HG02885 (cell line): ENCODE data around the gene TAF1B.

ENCODE experiments used
- ATAC-seq: cut with Tn5 transposase; IDR thresholded peaks from one replicate; pipeline ENCODE4 v1.9.1; 2021; ENCODE audit warnings: mild to moderate bottlenecking; ENCODE audit not compliant: unreplicated experiment, poor library complexity

TAF1B gene

GRCh38 chr2:9877726-9878125 lies 34.5 kb downstream of the TAF1B start:
- ATAC-seq = no peak

DNA sequence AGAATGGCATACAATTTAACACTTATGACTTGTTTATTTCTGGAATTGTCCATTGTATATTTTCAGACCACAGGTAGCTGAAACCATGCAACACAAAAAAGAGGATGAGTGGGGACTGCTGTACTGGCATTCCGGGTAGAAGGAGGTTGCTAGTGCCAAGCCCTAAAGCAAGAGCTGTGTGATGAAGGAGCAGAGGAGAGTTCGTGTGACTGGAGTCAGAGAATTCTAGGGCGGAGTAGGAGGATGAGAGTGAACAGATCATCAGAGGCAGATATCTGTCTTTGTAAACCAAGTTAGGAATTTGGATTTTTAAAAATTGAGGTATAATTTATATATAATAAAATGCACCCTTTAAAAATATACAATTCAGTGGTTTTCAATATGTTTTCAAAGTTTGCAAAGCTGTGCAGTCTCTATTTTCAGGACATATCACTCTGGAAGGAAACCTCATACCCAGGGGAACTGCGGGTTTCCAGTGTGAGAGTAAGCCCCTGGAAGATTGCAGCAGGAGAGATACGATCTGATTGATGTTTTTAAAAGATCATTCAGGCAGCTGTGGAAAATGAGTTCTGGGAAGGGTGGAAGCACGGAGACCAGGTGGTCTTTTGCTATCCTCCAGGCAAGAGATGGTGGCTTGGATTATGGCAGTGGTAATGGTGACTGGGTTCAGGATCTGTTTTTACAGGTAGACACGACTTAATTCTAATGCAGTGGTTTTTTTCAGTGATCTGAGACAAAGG lies 36.4 kb downstream of the TAF1B start:
- ATAC-seq = no peak

DNA sequence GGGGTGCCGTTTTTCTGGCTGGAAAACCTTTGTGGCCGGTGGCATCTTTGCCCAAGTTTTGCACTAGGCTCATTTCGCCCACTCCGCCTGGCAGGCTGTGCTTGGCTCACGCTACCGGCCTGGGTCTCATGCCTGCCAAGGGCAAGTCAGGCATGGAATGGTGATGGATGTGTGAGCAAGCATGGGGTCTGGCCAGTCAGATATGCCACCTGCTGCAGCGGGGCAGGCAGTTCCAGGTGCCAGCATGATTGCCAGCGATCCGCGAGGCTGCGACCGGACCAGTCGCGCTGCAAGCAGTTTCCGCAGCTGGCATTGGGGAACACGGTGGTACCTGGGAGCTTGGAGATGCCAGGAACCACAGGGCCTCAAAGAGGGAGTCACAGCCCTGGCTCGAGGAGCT lies 40.6 kb downstream of the TAF1B start:
- ATAC-seq = no peak

GRCh38 chr2:9884436-9884835 lies 41.2 kb downstream of the TAF1B start:
- ATAC-seq = no peak

DNA sequence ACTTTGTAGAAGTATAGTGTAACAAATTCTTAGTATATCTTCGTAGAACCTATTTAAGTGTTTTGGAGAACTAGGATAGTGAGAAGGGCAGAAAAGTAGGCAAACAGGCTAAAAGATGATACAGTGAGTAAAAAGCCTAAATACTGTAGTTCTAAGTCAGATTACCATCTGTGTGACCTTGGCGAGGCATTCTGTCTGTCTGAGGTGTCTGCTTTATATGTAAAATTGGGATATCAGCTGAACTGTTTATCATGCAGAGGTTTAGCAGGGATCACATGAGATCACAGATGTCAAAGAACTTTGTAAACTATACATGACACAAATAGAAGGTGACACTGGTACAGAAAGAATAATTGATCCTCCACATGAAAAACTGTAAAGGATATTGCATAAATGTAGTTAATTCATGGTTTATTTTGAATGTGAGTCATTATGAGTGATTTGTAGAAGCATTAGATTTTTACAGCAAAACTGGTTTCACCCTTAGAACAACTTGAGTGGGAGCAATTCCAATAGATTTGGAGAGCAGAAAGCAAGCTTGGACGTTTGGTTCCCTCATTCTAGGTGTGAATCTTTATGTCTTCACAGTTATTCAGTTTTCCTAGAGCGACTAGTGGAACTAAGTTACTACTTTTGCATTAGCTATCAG lies 41.9 kb downstream of the TAF1B start:
- no peak for ATAC-seq

DNA sequence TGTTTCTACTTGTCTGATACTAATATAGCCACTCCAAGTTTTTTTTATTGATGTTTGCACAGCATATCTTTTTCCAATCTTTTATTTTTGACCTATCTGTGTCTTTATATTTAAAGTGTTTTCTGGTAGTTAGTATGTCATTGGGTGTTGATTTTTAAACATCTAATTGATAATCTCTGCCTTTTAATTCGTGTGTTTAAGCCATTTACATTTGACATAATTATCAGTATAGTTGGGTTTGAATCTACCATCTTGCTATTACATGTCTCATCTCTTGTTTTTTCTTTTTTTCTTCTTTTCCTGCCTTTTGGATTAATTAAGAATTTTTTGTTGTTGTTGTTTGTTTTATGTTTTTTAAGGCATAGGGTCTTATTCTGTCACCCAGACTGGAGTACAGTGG lies 44.2 kb downstream of the TAF1B start:
- ATAC-seq = no peak

- ATAC-seq = no peak
These were observed 46.6 kb downstream of the TAF1B start for GRCh38 chr2:9889812-9890261.

DNA sequence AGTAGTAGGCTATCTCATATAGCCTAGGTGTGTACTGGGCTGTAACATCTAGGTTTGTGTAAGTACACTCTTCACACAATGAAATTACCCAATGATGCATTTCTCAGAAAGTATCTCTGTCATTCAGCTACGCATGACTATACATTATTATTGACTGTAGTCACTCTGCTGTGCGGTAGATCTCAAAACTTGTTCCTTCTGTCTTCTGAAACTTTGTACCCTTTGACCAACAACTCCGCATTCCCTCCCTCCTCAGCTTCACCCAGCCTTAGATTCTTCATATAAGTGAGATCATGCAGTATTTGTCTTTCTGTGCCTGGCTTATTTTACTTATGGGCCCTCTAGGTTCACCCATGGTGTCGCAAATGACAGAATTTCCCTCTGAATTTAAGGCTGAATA lies 49.0 kb downstream of the TAF1B start:
- ATAC-seq = no peak

DNA sequence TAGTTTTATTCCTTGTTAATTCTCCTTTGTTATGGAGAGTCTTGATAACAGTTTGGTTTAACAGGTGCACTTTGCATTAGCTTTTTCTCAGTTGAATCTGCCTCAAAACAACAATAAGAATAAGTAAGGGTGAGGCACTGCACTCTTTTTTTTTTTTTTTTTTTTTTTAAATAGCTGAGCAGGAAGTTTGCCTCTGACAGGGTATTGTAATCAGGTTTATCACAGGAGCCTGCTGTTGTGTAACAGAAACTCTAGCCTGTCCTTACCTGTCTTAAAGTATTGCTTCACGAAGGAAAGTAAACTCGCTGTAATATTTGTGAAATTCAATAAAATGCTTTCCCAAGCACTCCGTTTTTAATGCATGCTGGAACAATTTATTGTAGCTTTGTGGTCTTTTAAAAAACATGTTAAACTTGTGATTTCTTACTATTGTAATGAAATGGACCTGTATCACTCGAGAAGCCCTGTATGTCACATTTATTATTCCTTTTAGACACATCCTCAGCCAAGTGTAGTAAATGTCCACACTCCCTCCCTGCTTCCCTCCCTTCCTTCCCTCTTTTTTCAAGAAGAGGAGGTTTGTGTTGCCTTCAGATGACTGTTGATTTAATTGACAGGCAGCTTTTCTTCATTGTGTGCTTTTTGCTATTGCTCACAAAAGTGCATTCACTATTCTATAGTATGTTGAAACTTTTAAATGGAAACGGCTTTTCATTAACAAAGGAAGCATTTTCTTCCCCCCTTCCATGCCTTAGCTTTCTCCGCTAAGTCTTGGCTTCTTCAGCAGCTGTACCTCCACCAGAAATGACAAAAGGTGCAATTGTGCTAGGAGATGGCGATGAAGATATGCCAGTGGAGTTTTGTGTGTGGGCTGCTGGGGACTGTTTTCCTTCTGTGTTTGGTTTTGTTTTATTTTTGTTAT lies 52.7 kb downstream of the TAF1B start:
- ATAC-seq = no peak

GRCh38 chr2:9897331-9897737 lies 54.1 kb downstream of the TAF1B start:
- no peak for ATAC-seq

- ATAC-seq = no peak
These were observed 54.6 kb downstream of the TAF1B start for GRCh38 chr2:9897846-9898245.

- no peak for ATAC-seq
These were observed 62.1 kb downstream of the TAF1B start for GRCh38 chr2:9905413-9905812.

- no peak for ATAC-seq
These were observed 64.1 kb downstream of the TAF1B start for GRCh38 chr2:9907402-9907801.

DNA sequence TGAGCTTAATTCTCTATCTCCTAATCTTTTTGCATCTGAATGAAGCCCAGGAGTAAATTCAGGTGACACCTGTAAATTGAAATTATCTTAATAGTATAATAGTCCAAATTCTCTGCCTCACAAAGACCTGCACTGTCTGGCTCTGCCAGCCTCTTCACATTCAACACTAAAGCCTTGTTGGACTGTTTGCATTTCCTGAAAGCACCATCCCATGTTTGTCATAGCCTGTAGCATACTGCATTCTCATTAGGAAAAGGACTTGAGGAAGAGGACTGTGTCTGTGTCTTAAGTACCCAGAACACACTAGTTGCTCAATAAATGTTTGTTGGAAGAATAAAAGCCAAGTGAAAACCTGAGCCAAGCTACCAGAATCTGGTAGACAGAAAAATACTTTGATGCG lies 65.4 kb downstream of the TAF1B start:
- ATAC-seq = no peak

DNA sequence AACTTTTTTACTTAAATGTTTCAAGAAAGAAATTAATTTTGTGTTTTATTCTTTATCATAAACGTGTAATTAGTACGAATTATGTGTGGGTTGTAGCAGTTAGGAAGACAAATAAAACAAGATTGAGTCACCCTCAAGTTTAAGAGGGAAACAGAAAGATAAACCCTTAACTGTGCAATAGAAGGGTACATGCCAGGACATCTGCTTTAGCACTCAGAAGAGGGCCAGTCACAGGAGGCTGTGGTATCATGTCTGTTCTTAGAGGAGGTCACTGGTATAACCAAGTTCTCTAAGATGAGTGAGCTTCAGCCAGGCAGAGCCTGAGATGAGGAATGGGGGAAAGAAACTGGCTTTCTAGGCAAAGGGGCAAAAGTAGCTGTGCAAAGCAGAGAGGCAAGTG lies 65.8 kb downstream of the TAF1B start:
- no peak for ATAC-seq

DNA sequence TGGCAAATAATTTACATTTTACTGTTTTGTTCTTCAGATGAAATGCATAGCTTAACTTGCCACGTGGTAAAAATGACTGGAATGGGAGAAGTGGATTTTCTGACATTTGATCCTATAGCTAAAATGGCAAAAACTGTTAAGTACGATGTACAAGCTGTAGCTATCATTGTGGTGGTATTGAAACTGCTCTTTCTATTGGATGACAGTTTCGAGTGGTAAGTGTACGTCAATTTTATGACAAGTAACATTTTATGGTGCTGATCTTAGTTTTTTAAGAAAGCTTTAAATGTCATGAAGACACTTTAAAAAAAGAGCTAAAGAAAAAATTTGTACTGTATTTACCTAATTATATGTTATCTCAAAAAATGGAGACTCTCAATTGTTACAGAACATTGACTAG lies 67.4 kb downstream of the TAF1B start:
- no peak for ATAC-seq

DNA sequence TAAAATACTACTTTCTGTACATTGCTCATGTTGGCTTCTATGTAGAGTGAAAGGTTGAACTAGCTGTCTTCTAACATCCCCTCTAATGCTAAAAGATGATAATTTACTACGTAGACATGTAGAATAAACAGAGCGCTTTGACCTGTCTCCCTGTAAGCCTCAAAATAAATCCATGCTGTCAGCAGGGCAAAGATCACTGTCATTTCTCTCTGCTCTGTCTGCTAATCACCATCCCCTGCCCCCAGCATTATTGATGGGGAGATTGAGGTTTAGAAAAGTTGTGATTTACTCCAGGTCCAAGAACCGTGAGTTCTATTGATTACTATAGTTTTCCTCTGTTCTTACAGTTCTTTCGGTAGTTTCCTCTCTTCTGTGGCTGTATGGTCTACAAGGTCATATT lies 69.2 kb downstream of the TAF1B start:
- ATAC-seq = no peak

GRCh38 chr2:9914384-9915065 lies 71.3 kb downstream of the TAF1B start:
- peak; percentile 100 for ATAC-seq

DNA sequence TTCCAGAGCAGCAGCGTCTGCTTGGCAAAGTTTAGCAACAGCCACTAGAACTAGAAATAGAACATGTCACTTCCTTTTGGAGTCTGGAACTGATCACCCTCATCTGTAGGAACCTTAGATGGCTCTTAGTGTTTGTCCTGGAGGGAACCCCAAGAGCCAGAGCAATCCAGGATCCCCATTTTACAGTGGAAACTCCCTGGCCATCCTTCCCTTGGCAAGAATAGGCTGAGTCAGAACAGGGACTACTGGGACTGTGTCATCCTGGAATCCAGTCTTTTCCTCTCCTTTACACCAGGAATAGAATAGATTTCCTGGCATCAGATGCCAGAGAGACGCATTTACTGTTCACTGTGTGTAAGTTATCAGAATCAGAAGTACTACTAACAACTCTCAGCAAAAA lies 75.0 kb downstream of the TAF1B start:
- ATAC-seq = no peak

GRCh38 chr2:9919512-9919911 lies 76.2 kb downstream of the TAF1B start:
- ATAC-seq = no peak
